Prostate gland (tissue), 2 donors: ENCODE measurements around the gene SFSWAP.

Experiments used
- CTCF ChIP-seq, 4 experiments: fragments of 200-600 bp in 2 of 4; fragments of 450-650 bp in 2 of 4; sonication (generic) in 2 of 4; IDR thresholded peaks; 1 replicate in 3 of 4; 2 replicates in 1 of 4; pipeline ENCODE4 v1.5.1; 2016 to 2019; ENCODE audit warnings: antibody characterized with exemption in 4 of 4, mild to moderate bottlenecking in 2 of 4, moderate library complexity in 2 of 4
- POLR2AphosphoS5 ChIP-seq: sonication (generic); formaldehyde crosslinking; IDR thresholded peaks from one replicate; pipeline ENCODE4 v1.6.1; 2017; ENCODE audit warnings: antibody characterized with exemption

DNA sequence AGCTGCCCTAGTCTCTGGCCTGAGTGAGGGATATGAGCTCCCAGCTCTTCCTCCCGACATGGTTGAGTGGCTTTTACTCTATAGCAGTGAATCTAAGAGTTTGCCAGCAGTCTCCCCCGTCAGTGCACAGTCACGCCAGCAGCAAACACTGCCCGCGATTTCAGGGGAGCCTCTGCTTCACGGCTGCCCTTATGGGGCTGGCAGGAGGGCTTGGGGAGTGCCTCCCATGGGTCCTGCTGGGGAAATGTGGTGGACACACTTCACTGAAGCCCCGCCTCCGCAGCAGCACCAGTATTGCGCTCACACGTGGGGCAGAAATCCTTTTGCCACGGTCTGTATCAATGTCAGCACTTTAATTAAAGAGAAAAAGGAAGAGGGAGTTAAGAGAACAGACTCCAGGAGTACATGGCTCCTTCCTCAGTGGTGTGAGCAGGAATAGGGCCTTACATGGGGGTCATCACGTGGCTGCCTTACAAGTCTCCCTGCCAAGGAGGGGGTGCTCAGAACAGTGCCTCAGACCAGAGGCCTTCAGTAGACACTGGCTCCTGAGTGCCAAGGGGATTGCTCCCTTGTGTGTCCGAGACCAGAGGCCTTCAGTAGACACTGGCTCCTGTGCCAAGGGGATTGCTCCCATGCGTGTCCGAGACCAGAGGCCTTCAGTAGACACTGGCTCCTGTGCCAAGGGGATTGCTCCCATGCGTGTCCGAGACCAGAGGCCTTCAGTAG is 55.7 kb downstream of the SFSWAP start:
- TF ChIP-seq CTCF (IDR thresholded peaks at IDR 0.05) (no peak), POLR2AphosphoS5 (no peak)
